ENCODE results near the gene WNT1.

WNT1 gene

DNA sequence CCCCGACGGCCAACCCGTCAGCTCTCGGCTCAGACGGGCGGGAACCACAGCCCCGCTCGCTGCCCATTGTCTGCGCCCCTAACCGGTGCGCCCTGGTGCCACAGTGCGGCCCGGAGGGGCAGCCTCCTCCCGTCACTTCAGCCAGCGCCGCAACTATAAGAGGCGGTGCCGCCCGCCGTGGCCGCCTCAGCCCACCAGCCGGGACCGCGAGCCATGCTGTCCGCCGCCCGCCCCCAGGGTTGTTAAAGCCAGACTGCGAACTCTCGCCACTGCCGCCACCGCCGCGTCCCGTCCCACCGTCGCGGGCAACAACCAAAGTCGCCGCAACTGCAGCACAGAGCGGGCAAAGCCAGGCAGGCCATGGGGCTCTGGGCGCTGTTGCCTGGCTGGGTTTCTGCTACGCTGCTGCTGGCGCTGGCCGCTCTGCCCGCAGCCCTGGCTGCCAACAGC, at the start of gene WNT1:
Gene WNT1, plus strand, starts transcription at position 32 of the 450 bp plus-strand sequence. Its CDS starts 329 bp downstream, at position 361.
- Mint-ChIP-seq H3K9me3 (no peaks in the 10 kb centered on the region), H3K36me3 (ENCODE audit: insufficient read depth) (peaks cover 42% of the 10 kb centered on the region), H3K27me3 (peaks cover 25% of the 10 kb centered on the region), H3K4me1 (peaks cover 53% of the 10 kb centered on the region), H3K27ac (ENCODE audit: low read depth) (peak within 1 kb of the TSS; percentile 95), H3K4me3 (peak within 1 kb of the TSS; percentile 88)
- DNase-seq (ENCODE audit: low spot score in 2 of 2) (no peak), ATAC-seq (replicated peaks; ENCODE audit: extremely low read depth, poor library complexity, severe bottlenecking) (no peak)

DNA sequence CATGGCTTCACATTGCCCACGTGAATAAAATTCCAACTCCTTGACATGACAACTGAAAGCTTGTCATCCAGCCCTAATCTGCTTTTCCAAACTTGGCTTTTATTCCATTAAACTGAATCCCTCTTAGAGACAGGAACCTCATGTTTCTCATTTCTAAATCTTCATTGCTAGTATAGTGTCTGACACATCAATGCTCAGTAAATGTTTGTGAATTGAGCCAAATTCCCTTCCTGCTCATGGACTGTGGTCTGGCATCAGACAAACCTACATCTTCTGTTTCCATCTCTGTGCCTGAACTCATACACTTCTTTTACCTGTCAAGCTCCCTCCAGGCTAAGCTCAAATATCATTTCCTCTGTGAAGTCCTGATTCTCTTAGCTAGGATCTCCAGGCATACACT, 48.6 kb upstream of the WNT1 start:
- DNase-seq (ENCODE audit: low spot score in 2 of 2): no peak
- Mint-ChIP-seq H3K27ac (ENCODE audit: low read depth) (peak overlapping the region; percentile 42), H3K4me1 (peaks cover 50% of the 10 kb centered on the region), H3K4me3 (no peak overlapping the region), H3K27me3 (no peaks in the 10 kb centered on the region), H3K9me3 (no peaks in the 10 kb centered on the region), H3K36me3 (ENCODE audit: insufficient read depth) (peaks cover 11% of the 10 kb centered on the region)
- ATAC-seq (replicated peaks; ENCODE audit: extremely low read depth, poor library complexity, severe bottlenecking): no peak

DNA sequence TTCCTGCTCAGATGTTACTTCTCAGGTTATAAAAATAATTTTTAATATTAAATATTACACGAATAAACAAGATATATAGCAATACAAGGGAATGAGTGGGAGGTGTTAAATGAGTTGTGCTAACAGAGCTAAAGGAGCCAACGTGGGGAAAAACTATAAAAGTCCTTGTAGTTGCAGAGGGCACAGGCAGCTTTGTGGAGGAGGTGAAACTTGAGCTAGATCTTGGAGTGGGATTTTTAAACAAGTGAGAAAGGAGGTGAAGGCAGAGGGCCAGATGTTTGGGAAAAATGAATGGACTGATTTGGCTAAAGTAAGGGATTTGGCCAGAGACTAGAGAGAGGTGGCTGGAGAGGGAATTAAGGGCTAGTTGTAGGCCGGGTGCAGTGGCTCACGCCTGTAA, 47.6 kb upstream of the WNT1 start:
- Mint-ChIP-seq H3K9me3 (no peaks in the 10 kb centered on the region), H3K4me1 (peaks cover 55% of the 10 kb centered on the region), H3K4me3 (no peak overlapping the region), H3K27ac (ENCODE audit: low read depth) (peak overlapping the region; percentile 42), H3K36me3 (ENCODE audit: insufficient read depth) (peaks cover 6% of the 10 kb centered on the region), H3K27me3 (no peaks in the 10 kb centered on the region)
- no peak for DNase-seq (ENCODE audit: low spot score in 2 of 2)
- ATAC-seq (replicated peaks; ENCODE audit: extremely low read depth, poor library complexity, severe bottlenecking): no peak

- H3K36me3 Mint-ChIP-seq (ENCODE audit: insufficient read depth): peaks cover 10% of the 10 kb centered on the region
- H3K9me3 Mint-ChIP-seq: no peaks in the 10 kb centered on the region
- ATAC-seq (replicated peaks; ENCODE audit: extremely low read depth, poor library complexity, severe bottlenecking) (no peak), DNase-seq (ENCODE audit: low spot score in 2 of 2) (no peak)
- H3K4me3 Mint-ChIP-seq: peak overlapping the region; percentile 56
- H3K27me3 Mint-ChIP-seq: no peaks in the 10 kb centered on the region
- peaks cover 57% of the 10 kb centered on the region for H3K4me1 Mint-ChIP-seq
- peak overlapping the region; percentile 90 for H3K27ac Mint-ChIP-seq (ENCODE audit: low read depth)
Measured at GRCh38 chr12:48932878-48933277, 45.2 kb upstream of the WNT1 start.

DNA sequence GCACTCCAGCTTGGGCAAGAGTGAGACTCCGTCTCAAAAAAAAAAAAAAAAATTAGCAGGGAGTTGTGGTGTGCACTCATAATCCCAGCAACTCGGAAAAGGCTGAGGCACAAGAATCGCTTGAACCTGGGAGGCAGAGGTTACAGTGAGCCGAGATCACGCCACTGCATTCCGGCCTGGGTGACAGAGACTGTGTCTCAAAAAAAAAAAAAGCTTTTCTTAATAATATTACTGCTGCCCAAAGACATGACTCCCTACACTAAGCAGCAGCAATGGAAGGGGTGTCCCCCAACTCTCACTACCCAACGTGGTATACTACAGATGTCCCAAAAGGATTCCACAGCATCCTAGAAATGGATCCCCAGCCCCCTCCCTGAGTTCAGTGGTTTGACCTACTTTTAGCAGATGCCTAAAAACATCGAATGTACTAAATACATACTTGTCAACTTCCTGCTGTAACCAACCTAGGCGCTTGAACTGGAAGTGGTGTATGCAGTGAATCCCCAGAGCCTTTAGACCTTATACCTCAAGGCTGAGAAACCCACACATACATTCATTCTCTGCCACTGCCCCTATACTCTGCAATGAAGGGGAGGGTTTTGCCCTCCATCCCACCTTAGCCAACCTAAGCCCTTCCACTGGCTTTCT, 44.3 kb upstream of the WNT1 start:
- Mint-ChIP-seq H3K27ac (ENCODE audit: low read depth) (peak overlapping the region; percentile 90), H3K4me1 (peaks cover 57% of the 10 kb centered on the region), H3K36me3 (ENCODE audit: insufficient read depth) (peaks cover 10% of the 10 kb centered on the region), H3K27me3 (no peaks in the 10 kb centered on the region), H3K4me3 (peak overlapping the region; percentile 50), H3K9me3 (no peaks in the 10 kb centered on the region)
- DNase-seq (ENCODE audit: low spot score in 2 of 2): peak in 1 of 2 donors; percentile 48
- ATAC-seq (replicated peaks; ENCODE audit: extremely low read depth, poor library complexity, severe bottlenecking): peak; percentile 95

DNA sequence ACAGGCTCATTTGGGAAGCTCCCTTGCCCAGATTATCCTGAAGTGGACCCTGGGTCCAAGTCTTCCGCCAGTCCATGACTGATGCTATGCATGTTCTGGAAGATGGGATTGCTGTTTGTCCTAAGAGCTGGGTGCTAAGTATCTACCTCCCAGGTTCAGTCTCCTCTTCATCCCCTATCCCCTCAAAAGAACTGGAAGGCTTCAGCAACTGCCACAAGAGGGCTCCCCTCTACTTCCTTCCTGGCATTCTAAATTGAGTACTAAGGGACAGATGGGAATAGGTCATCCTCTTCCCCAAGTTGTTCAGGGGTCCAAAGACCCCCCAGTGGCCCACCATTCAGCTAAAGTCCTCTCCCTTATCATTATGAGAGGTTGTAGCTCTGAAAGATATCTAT, 43.8 kb upstream of the WNT1 start:
- no peaks in the 10 kb centered on the region for H3K9me3 Mint-ChIP-seq
- no peaks in the 10 kb centered on the region for H3K27me3 Mint-ChIP-seq
- no peak for DNase-seq (ENCODE audit: low spot score in 2 of 2)
- H3K4me1 Mint-ChIP-seq: peaks cover 57% of the 10 kb centered on the region
- peak overlapping the region; percentile 90 for H3K27ac Mint-ChIP-seq (ENCODE audit: low read depth)
- no peak for ATAC-seq (replicated peaks; ENCODE audit: extremely low read depth, poor library complexity, severe bottlenecking)
- peak overlapping the region; percentile 50 for H3K4me3 Mint-ChIP-seq
- peaks cover 14% of the 10 kb centered on the region for H3K36me3 Mint-ChIP-seq (ENCODE audit: insufficient read depth)

DNA sequence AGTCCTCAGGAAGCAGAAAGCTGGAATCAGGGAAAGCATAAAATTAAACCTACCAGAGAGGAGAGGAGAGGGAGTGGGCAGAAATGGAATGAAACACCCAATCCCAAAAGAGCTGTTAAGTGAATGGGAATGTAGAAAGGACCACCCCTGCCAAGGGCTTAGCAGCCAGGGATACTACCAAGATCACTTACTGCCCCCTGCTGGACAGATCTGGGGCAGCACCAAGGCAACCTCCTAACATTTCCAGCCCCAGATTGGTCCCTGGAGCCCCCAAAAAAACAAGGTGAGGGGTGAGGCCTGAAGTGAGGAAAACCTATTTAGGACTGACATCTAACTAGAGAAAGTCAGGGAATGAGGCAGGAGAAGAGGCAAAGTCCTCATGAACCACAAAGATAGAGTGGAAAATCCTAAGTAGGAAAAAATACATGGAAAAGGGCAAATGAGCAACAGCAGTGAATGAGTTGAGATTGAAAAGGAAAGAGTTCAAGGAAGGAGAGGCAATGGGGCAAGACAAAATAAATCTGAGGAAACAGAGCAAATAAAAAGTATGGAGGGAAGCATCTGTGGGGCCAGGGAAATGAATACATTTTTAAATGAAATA, 41.6 kb upstream of the WNT1 start:
- Mint-ChIP-seq H3K9me3 (no peaks in the 10 kb centered on the region), H3K4me3 (peak overlapping the region; percentile 5), H3K27ac (ENCODE audit: low read depth) (peak overlapping the region; percentile 83), H3K4me1 (peaks cover 44% of the 10 kb centered on the region), H3K27me3 (no peaks in the 10 kb centered on the region), H3K36me3 (ENCODE audit: insufficient read depth) (peaks cover 27% of the 10 kb centered on the region)
- DNase-seq (ENCODE audit: low spot score in 2 of 2): peak; percentile 75 to 88
- peak; percentile 30 for ATAC-seq (replicated peaks; ENCODE audit: extremely low read depth, poor library complexity, severe bottlenecking)

DNA sequence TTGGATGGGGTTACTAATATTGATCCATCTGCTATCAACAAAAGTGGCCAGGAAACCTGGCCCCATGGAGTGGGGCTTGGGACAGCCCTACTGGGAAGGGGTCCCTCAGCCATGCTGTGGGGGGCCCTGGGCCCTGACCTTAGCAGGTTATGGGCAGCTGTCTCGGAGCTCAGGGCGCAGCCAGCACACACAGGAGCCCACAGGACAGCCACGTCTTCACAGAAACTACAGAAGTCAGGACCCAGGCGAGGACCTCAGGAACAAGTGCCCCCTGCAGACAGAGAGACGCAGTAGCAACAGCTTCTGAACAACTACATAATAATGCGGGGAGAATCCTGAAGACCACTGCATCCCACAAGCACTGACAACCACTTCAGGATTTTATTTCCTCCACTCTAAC, 41.0 kb upstream of the WNT1 start:
- peak overlapping the region; percentile 83 for H3K27ac Mint-ChIP-seq (ENCODE audit: low read depth)
- DNase-seq (ENCODE audit: low spot score in 2 of 2) (no peak), ATAC-seq (replicated peaks; ENCODE audit: extremely low read depth, poor library complexity, severe bottlenecking) (no peak)
- H3K4me3 Mint-ChIP-seq: no peak overlapping the region
- H3K4me1 Mint-ChIP-seq: peaks cover 43% of the 10 kb centered on the region
- peaks cover 30% of the 10 kb centered on the region for H3K36me3 Mint-ChIP-seq (ENCODE audit: insufficient read depth)
- no peaks in the 10 kb centered on the region for H3K27me3 Mint-ChIP-seq
- no peaks in the 10 kb centered on the region for H3K9me3 Mint-ChIP-seq

DNA sequence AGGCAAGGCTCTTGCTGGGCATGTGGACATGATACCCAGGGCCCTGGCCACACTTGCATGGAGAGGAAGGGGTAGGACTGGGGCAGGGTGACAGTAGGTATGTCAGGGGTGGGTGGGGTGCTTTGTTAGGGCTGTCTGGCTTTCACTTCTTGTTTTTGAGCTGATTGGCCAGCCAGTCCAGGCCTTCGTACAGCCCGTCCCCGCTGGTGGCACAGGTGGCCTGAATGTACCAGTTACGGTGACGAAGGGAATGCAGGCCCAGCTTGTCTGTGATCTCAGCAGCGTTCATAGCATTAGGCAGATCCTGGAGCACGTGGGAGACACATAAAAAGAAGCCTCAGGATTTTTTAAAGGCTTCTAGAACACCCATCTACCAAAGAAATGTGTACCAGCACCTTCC, 39.3 kb upstream of the WNT1 start:
- Mint-ChIP-seq H3K27me3 (no peaks in the 10 kb centered on the region), H3K4me1 (peaks cover 36% of the 10 kb centered on the region), H3K36me3 (ENCODE audit: insufficient read depth) (peaks cover 29% of the 10 kb centered on the region), H3K4me3 (no peak overlapping the region), H3K27ac (ENCODE audit: low read depth) (no peak overlapping the region), H3K9me3 (no peaks in the 10 kb centered on the region)
- ATAC-seq (replicated peaks; ENCODE audit: extremely low read depth, poor library complexity, severe bottlenecking) (no peak), DNase-seq (ENCODE audit: low spot score in 2 of 2) (no peak)

DNA sequence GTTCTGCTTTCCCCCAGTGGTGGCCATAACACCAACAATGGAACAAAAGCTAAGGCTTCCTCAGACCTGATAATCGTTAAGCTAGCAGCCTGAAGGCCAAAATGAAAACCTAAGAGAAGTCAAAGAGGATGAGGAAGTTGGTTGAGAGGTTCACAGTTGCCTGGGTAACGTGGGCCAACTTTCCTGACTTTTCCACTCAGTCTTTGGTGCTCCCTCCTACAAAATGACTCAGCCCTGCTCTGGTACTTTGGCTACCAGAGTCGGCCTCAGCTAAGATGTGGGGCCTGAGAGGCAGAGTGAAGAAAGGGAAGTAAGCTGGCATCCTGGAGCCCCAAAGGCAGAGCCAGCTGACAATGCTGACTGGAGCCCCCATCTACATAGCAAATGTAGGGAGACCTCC, 37.9 kb upstream of the WNT1 start:
- H3K9me3 Mint-ChIP-seq: no peaks in the 10 kb centered on the region
- ATAC-seq (replicated peaks; ENCODE audit: extremely low read depth, poor library complexity, severe bottlenecking): no peak
- H3K27me3 Mint-ChIP-seq: no peaks in the 10 kb centered on the region
- H3K36me3 Mint-ChIP-seq (ENCODE audit: insufficient read depth): peaks cover 29% of the 10 kb centered on the region
- DNase-seq (ENCODE audit: low spot score in 2 of 2): no peak
- H3K27ac Mint-ChIP-seq (ENCODE audit: low read depth): no peak overlapping the region
- H3K4me1 Mint-ChIP-seq: peaks cover 25% of the 10 kb centered on the region
- H3K4me3 Mint-ChIP-seq: no peak overlapping the region

- H3K27ac Mint-ChIP-seq (ENCODE audit: low read depth): no peak overlapping the region
- H3K4me3 Mint-ChIP-seq: no peak overlapping the region
- no peak for DNase-seq (ENCODE audit: low spot score in 2 of 2)
- peaks cover 17% of the 10 kb centered on the region for H3K4me1 Mint-ChIP-seq
- ATAC-seq (replicated peaks; ENCODE audit: extremely low read depth, poor library complexity, severe bottlenecking): no peak
- H3K9me3 Mint-ChIP-seq: no peaks in the 10 kb centered on the region
- peaks cover 25% of the 10 kb centered on the region for H3K36me3 Mint-ChIP-seq (ENCODE audit: insufficient read depth)
- no peaks in the 10 kb centered on the region for H3K27me3 Mint-ChIP-seq
Measured at GRCh38 chr12:48943221-48943620, 34.9 kb upstream of the WNT1 start.

DNA sequence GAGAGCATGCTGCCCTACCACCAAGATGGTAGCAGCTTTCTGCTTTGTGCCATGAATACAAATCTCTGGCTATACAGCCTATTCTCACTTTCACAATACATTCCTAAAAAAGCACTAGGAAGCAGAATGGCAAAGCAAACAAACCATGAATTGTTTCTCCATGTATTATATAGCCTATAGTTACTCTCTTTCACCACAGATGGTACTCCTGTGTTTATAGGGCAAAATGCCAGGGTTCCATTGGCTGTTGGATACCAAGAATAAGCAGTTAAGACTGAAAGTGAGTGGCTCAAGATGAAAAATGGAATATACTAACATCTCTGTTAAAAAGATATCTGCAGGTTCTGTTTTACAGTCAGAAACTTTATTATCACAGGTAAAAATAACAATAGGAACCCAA, 31.9 kb upstream of the WNT1 start:
- no peak for DNase-seq (ENCODE audit: low spot score in 2 of 2)
- Mint-ChIP-seq H3K27ac (ENCODE audit: low read depth) (no peak overlapping the region), H3K36me3 (ENCODE audit: insufficient read depth) (peaks cover 14% of the 10 kb centered on the region), H3K4me3 (no peak overlapping the region), H3K9me3 (no peaks in the 10 kb centered on the region), H3K27me3 (no peaks in the 10 kb centered on the region), H3K4me1 (peaks cover 28% of the 10 kb centered on the region)
- ATAC-seq (replicated peaks; ENCODE audit: extremely low read depth, poor library complexity, severe bottlenecking): no peak

DNA sequence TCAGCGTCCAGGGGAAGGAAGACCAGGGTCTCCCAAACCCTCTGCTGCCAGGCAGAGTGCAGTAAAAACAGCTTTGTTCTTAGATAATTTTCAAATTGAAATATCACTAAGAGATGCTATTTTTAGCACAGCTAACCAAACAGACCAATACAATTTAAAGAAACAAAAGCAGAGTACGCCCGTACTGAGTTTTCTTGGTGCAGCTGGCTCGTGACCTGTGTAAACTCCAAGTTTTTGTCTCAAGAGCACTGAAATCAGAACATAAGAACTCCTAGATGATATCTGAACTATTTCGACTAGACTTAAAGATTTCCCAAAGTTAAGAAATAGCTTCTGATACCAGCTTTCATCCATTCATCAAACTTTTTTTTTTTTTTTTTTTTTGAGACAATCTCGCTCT, 31.2 kb upstream of the WNT1 start:
- H3K4me1 Mint-ChIP-seq: peaks cover 30% of the 10 kb centered on the region
- no peak overlapping the region for H3K4me3 Mint-ChIP-seq
- peaks cover 11% of the 10 kb centered on the region for H3K36me3 Mint-ChIP-seq (ENCODE audit: insufficient read depth)
- DNase-seq (ENCODE audit: low spot score in 2 of 2) (no peak), ATAC-seq (replicated peaks; ENCODE audit: extremely low read depth, poor library complexity, severe bottlenecking) (no peak)
- H3K9me3 Mint-ChIP-seq: no peaks in the 10 kb centered on the region
- H3K27me3 Mint-ChIP-seq: no peaks in the 10 kb centered on the region
- H3K27ac Mint-ChIP-seq (ENCODE audit: low read depth): no peak overlapping the region

Data from central memory CD8-positive, alpha-beta T cell (primary cell).